Panc1 (cell line): Measurements from ENCODE around the gene LOXL3.

Source experiments
- CTCF ChIP-seq: fragments of 450-650 bp; IDR thresholded peaks from 2 replicates; pipeline ENCODE4 v1.5.1; 2017; ENCODE audit warnings: mild to moderate bottlenecking
- REST ChIP-seq, 2 experiments: IDR thresholded peaks; 2 replicates each; pipeline ENCODE4 v1.6.1; 2011 to 2012; ENCODE audit warnings: low read depth in 2 of 2, control low read depth in 1 of 2, low read length in 1 of 2, mild to moderate bottlenecking in 1 of 2, moderate library complexity in 1 of 2; ENCODE audit not compliant: insufficient read depth in 1 of 2
- SIN3A ChIP-seq: IDR thresholded peaks from 2 replicates; pipeline ENCODE4 v1.6.1; 2012; ENCODE audit warnings: low read depth, mild to moderate bottlenecking, low read length, moderate library complexity, borderline replicate concordance; ENCODE audit not compliant: insufficient read depth

- TF ChIP-seq SIN3A (no peak), CTCF (no peak), REST (IDR thresholded peaks at IDR 0.05; ENCODE audit: insufficient read depth in 1 of 2, low read depth in 2 of 2, low read length in 1 of 2) (no peak)
These were observed 22.6 kb upstream of the LOXL3 start for GRCh38 chr2:74576211-74576862.
